H9 (cell line): ENCODE data around the gene KDM4C. TPM values are rescaled to one million over a fixed set of nuclear protein-coding genes. Genes with fewer than 3 reads are reported as not detected.

Experiments used
- DNase-seq: peaks from one replicate; pipeline ENCODE4 v3.0.0-alpha.2; 2017
- H2AFZ ChIP-seq: one replicate; pipeline ENCODE4 v1.6.1; 2013; ENCODE audit warnings: mild to moderate bottlenecking, low read length, control low read depth, moderate library complexity
- H2AK5ac ChIP-seq: 2 replicates; pipeline ENCODE4 v1.6.1; 2013; ENCODE audit warnings: low read length, control low read depth, mixed read lengths; ENCODE audit not compliant: insufficient read length
- H2BK120ac ChIP-seq: one replicate; pipeline ENCODE4 v1.6.1; 2013; ENCODE audit warnings: low read depth, mild to moderate bottlenecking, low read length, control low read depth, inconsistent platforms; ENCODE audit not compliant: poor library complexity, severe bottlenecking
- H2BK12ac ChIP-seq: 2 replicates; pipeline ENCODE4 v1.6.1; 2013; ENCODE audit warnings: low read length, control low read depth, mixed read lengths, low read depth; ENCODE audit not compliant: insufficient read length
- H2BK15ac ChIP-seq: 2 replicates; pipeline ENCODE4 v1.6.1; 2013; ENCODE audit warnings: low read depth, low read length, control low read depth
- H2BK20ac ChIP-seq: one replicate; pipeline ENCODE4 v1.6.1; 2013; ENCODE audit warnings: low read depth, mild to moderate bottlenecking, low read length, control low read depth, inconsistent platforms; ENCODE audit not compliant: poor library complexity, severe bottlenecking
- H2BK5ac ChIP-seq: 2 replicates; pipeline ENCODE4 v1.6.1; 2013; ENCODE audit warnings: low read length, control low read depth, mixed read lengths; ENCODE audit not compliant: insufficient read length
- H3K14ac ChIP-seq: 2 replicates; pipeline ENCODE4 v1.6.1; 2013; ENCODE audit warnings: low read length, control low read depth; ENCODE audit not compliant: insufficient read depth
- H3K18ac ChIP-seq: 2 replicates; pipeline ENCODE4 v1.6.1; 2013; ENCODE audit warnings: low read depth, mild to moderate bottlenecking, mixed read lengths, low read length, control low read depth; ENCODE audit not compliant: insufficient read length
- H3K23ac ChIP-seq: 2 replicates; pipeline ENCODE4 v1.6.1; 2013; ENCODE audit warnings: low read length, control low read depth, mixed read lengths, low read depth; ENCODE audit not compliant: insufficient read length
- H3K23me2 ChIP-seq: 2 replicates; pipeline ENCODE4 v1.6.1; 2013; ENCODE audit warnings: low read depth, mild to moderate bottlenecking, mixed read lengths, low read length, control low read depth; ENCODE audit not compliant: insufficient read length, poor library complexity, severe bottlenecking
- H3K27ac ChIP-seq: 2 replicates; pipeline ENCODE4 v1.5.1; 2013; ENCODE audit warnings: low read length, control low read depth, mixed read lengths, low read depth; ENCODE audit not compliant: insufficient read length
- H3K27me3 ChIP-seq: 2 replicates; pipeline ENCODE4 v1.6.1; 2013; ENCODE audit warnings: low read length, control low read depth, inconsistent platforms; ENCODE audit not compliant: insufficient read depth
- H3K4ac ChIP-seq: 2 replicates; pipeline ENCODE4 v1.6.1; 2013; ENCODE audit warnings: low read depth, mild to moderate bottlenecking, control low read depth, inconsistent platforms, low read length, moderate library complexity
- H3K4me1 ChIP-seq: 2 replicates; pipeline ENCODE4 v1.6.1; 2013; ENCODE audit warnings: low read length, control low read depth, inconsistent platforms; ENCODE audit not compliant: insufficient read depth
- H3K4me2 ChIP-seq: 2 replicates; pipeline ENCODE4 v1.6.1; 2013; ENCODE audit warnings: low read length, control low read depth, mixed read lengths; ENCODE audit not compliant: insufficient read length, insufficient read depth
- H3K56ac ChIP-seq: 2 replicates; pipeline ENCODE4 v1.6.1; 2013; ENCODE audit warnings: low read depth, mild to moderate bottlenecking, mixed read lengths, low read length, control low read depth; ENCODE audit not compliant: insufficient read length
- H3K79me1 ChIP-seq: 2 replicates; pipeline ENCODE4 v1.6.1; 2013; ENCODE audit warnings: low read depth, mild to moderate bottlenecking, moderate library complexity, low read length, control low read depth, inconsistent platforms; ENCODE audit not compliant: insufficient read depth, poor library complexity, severe bottlenecking
- H3K79me2 ChIP-seq: 2 replicates; pipeline ENCODE4 v1.6.1; 2013; ENCODE audit warnings: low read length, control low read depth, inconsistent platforms; ENCODE audit not compliant: insufficient read depth
- H3K9ac ChIP-seq: 2 replicates; pipeline ENCODE4 v1.6.1; 2013; ENCODE audit warnings: low read length, control low read depth, mixed read lengths; ENCODE audit not compliant: insufficient read length; ENCODE audit errors: extremely low read depth
- H3K9me3 ChIP-seq: one replicate; pipeline ENCODE4 v1.6.1; 2013; ENCODE audit warnings: low read depth, low read length, inconsistent platforms; ENCODE audit not compliant: control insufficient read depth
- H3T11ph ChIP-seq: one replicate; pipeline ENCODE4 v1.6.1; 2013; ENCODE audit warnings: mild to moderate bottlenecking, low read length, control low read depth, inconsistent platforms
- H4K20me1 ChIP-seq: one replicate; pipeline ENCODE4 v1.6.1; 2013; ENCODE audit not compliant: control insufficient read depth, insufficient read length, insufficient read depth
- H4K5ac ChIP-seq: 2 replicates; pipeline ENCODE4 v1.6.1; 2013; ENCODE audit warnings: low read depth, mild to moderate bottlenecking, mixed read lengths, low read length, control low read depth; ENCODE audit not compliant: insufficient read length
- H4K8ac ChIP-seq: replicated peaks from 2 replicates; pipeline ENCODE4 v1.6.1; 2013; ENCODE audit warnings: low read length, control low read depth, mixed read lengths, low read depth; ENCODE audit not compliant: insufficient read length
- H4K91ac ChIP-seq: 2 replicates; pipeline ENCODE4 v1.6.1; 2013; ENCODE audit warnings: low read depth, mild to moderate bottlenecking, moderate library complexity, mixed read lengths, low read length, control low read depth; ENCODE audit not compliant: insufficient read length
- H3K27ac Mint-ChIP-seq, 3 experiments: 2 replicates in 2 of 3; 3 replicates in 1 of 3; pipeline ENCODE4 v1.8.0; 2020 to 2021; ENCODE audit warnings: mixed read lengths in 3 of 3, mild to moderate bottlenecking in 1 of 3, moderate library complexity in 1 of 3
- H3K27me3 Mint-ChIP-seq: 2 replicates; pipeline ENCODE4 v1.8.0; 2021; ENCODE audit warnings: low read depth, mild to moderate bottlenecking, moderate library complexity, mixed read lengths
- H3K36me3 Mint-ChIP-seq, 3 experiments: 2 replicates in 2 of 3; 3 replicates in 1 of 3; pipeline ENCODE4 v1.8.0; 2020 to 2021; ENCODE audit warnings: low read depth in 3 of 3, mixed read lengths in 3 of 3; ENCODE audit not compliant: insufficient read depth in 1 of 3
- H3K4me1 Mint-ChIP-seq, 2 experiments: 2 replicates each; pipeline ENCODE4 v1.8.0; 2020; ENCODE audit warnings: mixed read lengths in 2 of 2
- H3K4me3 Mint-ChIP-seq, 2 experiments: 2 replicates in 1 of 2; 3 replicates in 1 of 2; pipeline ENCODE4 v1.8.0; 2020 to 2021; ENCODE audit warnings: mild to moderate bottlenecking in 2 of 2, mixed read lengths in 2 of 2, moderate library complexity in 1 of 2
- H3K9me3 Mint-ChIP-seq, 2 experiments: 2 replicates in 1 of 2; 3 replicates in 1 of 2; pipeline ENCODE4 v1.8.0; 2020; ENCODE audit warnings: mild to moderate bottlenecking in 2 of 2, mixed read lengths in 2 of 2, moderate library complexity in 1 of 2
- total RNA-seq: library from RNA; stranded (reverse); gene quantifications from 2 replicates; pipeline ENCODE4 v1.2.1, GENCODE V29; 2021
- TF ChIP-seq, protein P1 (sequence below): fragments of 200-600 bp; sonication (generic); conservative IDR thresholded peaks from 3 replicates; pipeline ENCODE4 v1.8.0; 2021; ENCODE audit warnings: antibody characterized with exemption, mild to moderate bottlenecking

KDM4C gene
- total RNA-seq, 1 experiment from 2014 or later: 24.0 TPM

DNA sequence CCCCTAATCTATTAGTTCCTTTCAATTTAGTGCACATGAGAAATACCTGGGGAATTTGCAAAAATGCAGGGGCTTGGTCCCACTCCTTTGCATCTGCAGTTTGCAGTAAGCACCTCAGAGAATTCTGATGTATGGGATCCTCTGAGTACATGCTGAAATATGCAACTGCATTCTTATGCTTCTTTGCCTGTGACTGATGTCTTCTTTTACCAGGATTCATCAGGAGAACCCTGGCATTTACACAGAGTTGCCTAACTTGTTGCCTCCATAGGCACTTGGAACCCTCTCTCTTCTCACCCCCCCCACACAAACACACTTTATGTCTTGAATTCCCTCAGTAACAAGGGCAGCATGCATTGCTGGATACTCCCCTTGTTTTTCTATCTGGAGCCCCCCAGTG, 173.1 kb downstream of the KDM4C start:
- Mint-ChIP-seq H3K36me3 (no peaks in the 10 kb centered on the region), H3K4me3 (no peak overlapping the region)
- H4K20me1 ChIP-seq: no peaks in the 10 kb centered on the region

More for the DNA sequence above, 173.1 kb downstream of the KDM4C start:
- Histone ChIP-seq H2AFZ (no peak overlapping the region), H3K18ac (no peak overlapping the region), H4K8ac (no peak overlapping the region), H2AK5ac (no peak overlapping the region), H3K9ac (no peak overlapping the region), H3K4me2 (no peak overlapping the region), H3K4me1 (no peaks in the 10 kb centered on the region), H3K9me3 (no peaks in the 10 kb centered on the region), H3K27ac (no peak overlapping the region), H2BK15ac (no peak overlapping the region), H3K4ac (no peak overlapping the region), H2BK12ac (no peak overlapping the region), H4K5ac (no peak overlapping the region), H2BK5ac (no peak overlapping the region), H3K27me3 (no peaks in the 10 kb centered on the region), H3T11ph (no peak overlapping the region), H3K79me2 (no peaks in the 10 kb centered on the region), H2BK120ac (no peak overlapping the region), H4K91ac (no peak overlapping the region), H3K23ac (no peak overlapping the region), H3K23me2 (no peaks in the 10 kb centered on the region), H3K79me1 (no peaks in the 10 kb centered on the region), H2BK20ac (no peak overlapping the region), H3K14ac (no peak overlapping the region), H3K56ac (no peak overlapping the region)
- Mint-ChIP-seq H3K4me1 (peaks cover 4 to 11% of the 10 kb centered on the region in 2 experiments), H3K9me3 (no peaks in the 10 kb centered on the region), H3K27me3 (no peaks in the 10 kb centered on the region), H3K27ac (peak overlapping the region in 1 of 3 experiments; percentile 15; a peak in 2 of 7 replicates)
- TF ChIP-seq, protein P1, sequence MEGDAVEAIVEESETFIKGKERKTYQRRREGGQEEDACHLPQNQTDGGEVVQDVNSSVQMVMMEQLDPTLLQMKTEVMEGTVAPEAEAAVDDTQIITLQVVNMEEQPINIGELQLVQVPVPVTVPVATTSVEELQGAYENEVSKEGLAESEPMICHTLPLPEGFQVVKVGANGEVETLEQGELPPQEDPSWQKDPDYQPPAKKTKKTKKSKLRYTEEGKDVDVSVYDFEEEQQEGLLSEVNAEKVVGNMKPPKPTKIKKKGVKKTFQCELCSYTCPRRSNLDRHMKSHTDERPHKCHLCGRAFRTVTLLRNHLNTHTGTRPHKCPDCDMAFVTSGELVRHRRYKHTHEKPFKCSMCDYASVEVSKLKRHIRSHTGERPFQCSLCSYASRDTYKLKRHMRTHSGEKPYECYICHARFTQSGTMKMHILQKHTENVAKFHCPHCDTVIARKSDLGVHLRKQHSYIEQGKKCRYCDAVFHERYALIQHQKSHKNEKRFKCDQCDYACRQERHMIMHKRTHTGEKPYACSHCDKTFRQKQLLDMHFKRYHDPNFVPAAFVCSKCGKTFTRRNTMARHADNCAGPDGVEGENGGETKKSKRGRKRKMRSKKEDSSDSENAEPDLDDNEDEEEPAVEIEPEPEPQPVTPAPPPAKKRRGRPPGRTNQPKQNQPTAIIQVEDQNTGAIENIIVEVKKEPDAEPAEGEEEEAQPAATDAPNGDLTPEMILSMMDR: no peak
- no peak for DNase-seq
